ENCODE data around the gene COLQ. TPM values are rescaled to one million over a fixed set of nuclear protein-coding genes. Genes with fewer than 3 reads are reported as not detected.

The COLQ gene
- total RNA-seq, 8 experiments from 2014 or later: 1.7 to 10.1 (median 3.1) TPM

DNA sequence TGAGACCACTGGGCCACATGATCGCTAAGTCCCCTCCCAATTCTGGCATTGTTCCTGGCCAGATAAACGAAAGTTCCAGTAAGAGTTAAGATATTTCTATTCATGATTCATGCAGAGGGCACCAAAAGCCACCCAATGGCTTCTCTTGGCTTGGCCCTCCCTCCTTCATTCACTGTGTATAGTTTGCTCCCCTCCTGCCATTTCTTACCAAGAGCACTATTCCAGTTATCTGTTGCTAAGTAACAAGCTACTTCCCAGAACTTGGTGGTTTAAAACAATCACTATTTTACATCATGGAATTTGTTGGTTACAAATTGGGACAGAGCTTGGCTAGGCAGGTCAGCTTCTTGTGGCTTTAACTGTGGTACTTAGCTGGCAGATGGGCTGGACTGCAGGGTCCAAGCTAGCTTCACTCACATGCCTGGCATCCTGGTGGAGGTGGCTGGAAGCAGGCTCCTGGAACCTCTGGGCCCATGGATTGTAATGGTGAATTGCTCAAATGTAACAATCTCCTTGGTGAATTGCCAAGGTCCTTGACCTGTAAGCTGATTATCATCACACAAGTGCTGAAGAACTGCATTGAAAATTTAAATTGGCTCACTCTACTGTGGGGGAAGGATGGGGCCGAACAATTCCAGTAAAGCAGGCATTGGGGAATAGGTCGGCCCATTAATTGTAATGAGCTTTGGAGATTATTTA, 77.5 kb downstream of the COLQ start:
- WGBS, 10 experiments: 56 to 94% (median 82%) methylated on average over 1 to 3 of the region's 4 CpGs; no CpG with 5 or more reads in 3 of the 10 experiments
- ATAC-seq (replicated peaks in 6 of 8): peak in 3 of 8 experiments; percentile 45 to 65 (median 46)

DNA sequence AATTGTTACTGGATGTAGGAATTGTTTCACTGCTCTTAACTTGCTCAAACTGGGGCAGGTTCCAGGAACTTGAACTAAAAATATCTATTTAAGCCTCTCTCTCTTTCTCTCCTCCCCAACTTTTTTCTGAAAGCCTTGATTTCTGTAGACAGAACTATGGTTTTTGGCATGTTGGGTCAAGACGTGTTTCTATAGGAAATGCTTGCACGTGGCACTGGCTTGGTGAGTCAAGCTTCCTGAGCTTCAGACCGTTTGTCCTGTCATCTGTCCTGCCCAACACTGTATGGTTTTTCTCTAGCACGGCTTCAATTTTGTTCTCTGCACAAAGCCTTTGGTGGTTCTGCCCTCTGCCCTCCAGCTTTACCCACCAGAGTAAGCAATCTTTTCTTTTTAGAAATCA, 80.6 kb downstream of the COLQ start:
- in situ Hi-C loops (cut with MboI; ENCODE audit: low pct_unique_long_range_greater_than_20kb in 2 of 9, low sequenced_read_pairs in 9 of 9, unreplicated experiment in 9 of 9): loop anchor here in 1 of 9 experiments (25.0 kb wide), 1 partner anchor 121 kb away; no protein-coding TSS in a partner anchor
- no peak overlapping the region for H3K4me3 ChIP-seq
- no peak for ATAC-seq (replicated peaks in 6 of 8)
- no peak overlapping the region for H3K27ac ChIP-seq
- H3K4me1 ChIP-seq (replicated peaks in 1 of 2): no peaks in the 10 kb centered on the region
- 76 to 100% (median 88%) methylated on average over 1 to 4 of the region's 4 CpGs; no CpG with 5 or more reads in 3 of the 10 experiments for WGBS, 10 experiments

More for the DNA sequence above, 77.5 kb downstream of the COLQ start:
- Histone ChIP-seq H3K27ac (no peak overlapping the region), H3K4me3 (no peak overlapping the region), H3K4me1 (replicated peaks in 1 of 2) (no peaks in the 10 kb centered on the region)
- in situ Hi-C loops (cut with MboI; ENCODE audit: low pct_unique_long_range_greater_than_20kb in 2 of 9, low sequenced_read_pairs in 9 of 9, unreplicated experiment in 9 of 9): loop anchor here in 1 of 9 experiments (25.0 kb wide), 1 partner anchor 118 kb away; no protein-coding TSS in a partner anchor

DNA sequence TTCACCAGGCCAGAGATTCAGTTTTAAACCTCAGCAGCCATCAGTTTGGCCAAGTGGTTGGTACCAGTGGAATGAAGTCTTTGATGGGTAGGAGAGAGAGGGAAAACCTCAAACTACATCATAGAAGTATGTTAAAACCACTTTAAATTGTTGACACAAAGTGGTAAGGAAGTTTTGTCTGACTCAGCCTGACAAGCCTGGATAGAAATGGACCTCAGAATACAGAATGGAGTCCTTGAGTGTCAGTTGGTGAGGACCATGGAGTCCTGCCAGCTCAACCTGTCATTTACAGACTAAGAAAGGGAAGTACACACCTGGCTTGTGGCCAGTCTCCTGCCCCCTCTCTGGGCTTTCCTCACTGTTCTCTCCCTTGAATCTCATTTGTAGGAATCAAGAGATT, 82.0 kb downstream of the COLQ start:
- H3K27ac ChIP-seq: no peak overlapping the region
- H3K4me1 ChIP-seq (replicated peaks in 1 of 2): no peaks in the 10 kb centered on the region
- ATAC-seq (replicated peaks in 6 of 8): no peak
- in situ Hi-C loops (cut with MboI; ENCODE audit: low pct_unique_long_range_greater_than_20kb in 2 of 9, low sequenced_read_pairs in 9 of 9, unreplicated experiment in 9 of 9): loop anchor here in 3 of 9 experiments (10.0 to 25.0 kb wide), 2 partner anchors 115 to 123 kb away; no protein-coding TSS in a partner anchor
- no peak overlapping the region for H3K4me3 ChIP-seq

DNA sequence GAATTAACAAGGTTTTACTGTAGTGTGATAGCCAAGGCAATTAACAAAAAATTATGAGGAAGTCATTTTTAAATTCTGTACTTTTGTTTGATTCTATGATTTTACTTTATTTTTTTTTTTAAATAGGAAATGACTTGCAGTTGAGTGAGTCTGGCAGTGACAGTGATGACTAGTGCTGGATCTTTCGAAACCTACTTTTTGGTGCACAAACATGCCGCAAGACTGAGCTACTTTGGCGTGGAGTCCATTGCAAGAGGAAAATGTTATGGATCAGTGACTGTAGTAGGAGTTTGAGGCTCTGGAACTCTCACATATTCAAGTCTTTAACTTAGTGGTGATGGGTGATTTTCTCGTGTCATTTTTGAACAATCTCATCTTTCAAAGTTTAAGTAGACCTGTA, 82.5 kb downstream of the COLQ start:
- 31 to 100% (median 78%) methylated on average over 1 to 4 of the region's 4 CpGs; no CpG with 5 or more reads in 1 of the 10 experiments for WGBS, 10 experiments
- ATAC-seq (replicated peaks in 6 of 8): no peak
- in situ Hi-C loops (cut with MboI; ENCODE audit: low pct_unique_long_range_greater_than_20kb in 2 of 9, low sequenced_read_pairs in 9 of 9, unreplicated experiment in 9 of 9): loop anchor here in 3 of 9 experiments (10.0 to 25.0 kb wide), 2 partner anchors 116 to 123 kb away; no protein-coding TSS in a partner anchor
- Histone ChIP-seq H3K4me3 (no peak overlapping the region), H3K4me1 (replicated peaks in 1 of 2) (no peaks in the 10 kb centered on the region), H3K27ac (no peak overlapping the region)

DNA sequence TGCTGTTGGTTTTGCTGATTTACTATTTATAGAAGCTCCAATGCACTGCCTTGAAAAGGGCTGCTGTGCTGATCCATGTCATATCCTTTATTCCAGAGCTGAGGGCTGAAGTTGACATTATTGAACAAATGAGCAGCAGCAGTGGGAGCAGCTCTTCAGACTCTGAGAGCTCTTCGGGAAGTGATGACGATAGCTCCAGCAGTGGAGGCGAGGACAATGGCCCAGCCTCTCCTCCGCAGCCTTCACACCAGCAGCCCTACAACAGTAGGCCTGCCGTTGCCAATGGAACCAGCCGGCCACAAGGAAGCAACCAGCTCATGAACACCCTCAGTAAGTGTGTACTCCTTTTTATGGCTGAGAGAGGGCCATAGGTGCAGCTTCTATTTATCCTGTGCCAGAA, 85.3 kb downstream of the COLQ start:
- no peak overlapping the region for H3K4me3 ChIP-seq
- in situ Hi-C loops (cut with MboI; ENCODE audit: low pct_unique_long_range_greater_than_20kb in 2 of 9, low sequenced_read_pairs in 9 of 9, unreplicated experiment in 9 of 9): loop anchor here in 3 of 9 experiments (10.0 to 25.0 kb wide), 2 partner anchors 119 to 126 kb away; no protein-coding TSS in a partner anchor
- H3K4me1 ChIP-seq (replicated peaks in 1 of 2): no peaks in the 10 kb centered on the region
- 86 to 100% (median 95%) methylated on average over 1 to 5 of the region's 6 CpGs; no CpG with 5 or more reads in 3 of the 10 experiments for WGBS, 10 experiments
- H3K27ac ChIP-seq: no peak overlapping the region
- ATAC-seq (replicated peaks in 6 of 8): no peak

DNA sequence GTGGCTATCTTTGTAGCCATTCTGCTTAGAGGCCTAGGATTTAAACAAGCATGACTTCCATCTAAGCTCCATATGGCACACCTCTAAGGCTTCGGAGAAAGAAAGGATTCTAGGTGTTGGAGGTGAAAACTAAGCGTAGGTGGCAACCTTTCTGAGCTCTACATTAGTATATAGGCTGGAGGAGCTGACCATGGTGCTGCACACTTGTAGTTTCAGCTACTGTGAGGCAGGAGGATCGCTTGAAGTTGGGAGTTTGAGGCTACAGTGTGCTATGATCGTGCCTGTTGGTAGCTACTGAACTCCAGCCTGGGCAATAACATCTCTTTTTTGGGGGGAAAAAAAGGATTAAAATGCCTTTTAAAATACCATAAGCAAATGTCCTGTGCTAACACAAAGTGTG, 86.8 kb downstream of the COLQ start:
- no peaks in the 10 kb centered on the region for H3K4me1 ChIP-seq (replicated peaks in 1 of 2)
- ATAC-seq (replicated peaks in 6 of 8): no peak
- H3K4me3 ChIP-seq: no peak overlapping the region
- no peak overlapping the region for H3K27ac ChIP-seq
- in situ Hi-C loops (cut with MboI; ENCODE audit: low pct_unique_long_range_greater_than_20kb in 2 of 9, low sequenced_read_pairs in 9 of 9, unreplicated experiment in 9 of 9): loop anchor here in 3 of 9 experiments (10.0 to 25.0 kb wide), 2 partner anchors 120 to 128 kb away; no protein-coding TSS in a partner anchor
- WGBS, 10 experiments: 20 to 100% (median 100%) methylated on average over 1 to 4 of the region's 4 CpGs; no CpG with 5 or more reads in 3 of the 10 experiments

DNA sequence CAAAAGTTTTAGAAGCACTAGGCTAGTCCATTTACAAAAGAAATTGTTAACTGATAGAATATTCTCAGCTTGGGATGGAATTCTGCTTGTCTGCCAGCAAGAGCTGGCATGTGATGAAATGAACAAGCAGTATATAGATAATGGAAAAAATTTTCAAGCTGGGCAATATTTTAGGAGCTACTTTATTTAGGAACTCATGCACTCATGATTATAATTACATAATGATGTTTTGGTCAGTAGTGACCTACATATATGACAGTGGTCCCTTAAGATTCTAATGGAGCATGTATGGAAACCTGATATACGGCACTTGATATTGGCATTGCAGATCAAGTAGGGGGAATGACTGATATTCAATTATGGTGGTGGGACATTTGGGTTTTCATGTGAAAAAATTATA, 88.0 kb downstream of the COLQ start:
- WGBS, 10 experiments: 60 to 100% (median 93%) methylated on average over 1 of the region's 1 CpG; no CpG with 5 or more reads in 4 of the 10 experiments
- no peak for ATAC-seq (replicated peaks in 6 of 8)
- peaks cover 6 to 10% of the 10 kb centered on the region in 2 donors for H3K4me1 ChIP-seq (replicated peaks in 1 of 2)
- H3K4me3 ChIP-seq: no peak overlapping the region
- in situ Hi-C loops (cut with MboI; ENCODE audit: low pct_unique_long_range_greater_than_20kb in 2 of 9, low sequenced_read_pairs in 9 of 9, unreplicated experiment in 9 of 9): loop anchor here in 3 of 9 experiments (10.0 to 25.0 kb wide), 2 partner anchors 121 to 129 kb away; no protein-coding TSS in a partner anchor
- H3K27ac ChIP-seq: no peak overlapping the region

DNA sequence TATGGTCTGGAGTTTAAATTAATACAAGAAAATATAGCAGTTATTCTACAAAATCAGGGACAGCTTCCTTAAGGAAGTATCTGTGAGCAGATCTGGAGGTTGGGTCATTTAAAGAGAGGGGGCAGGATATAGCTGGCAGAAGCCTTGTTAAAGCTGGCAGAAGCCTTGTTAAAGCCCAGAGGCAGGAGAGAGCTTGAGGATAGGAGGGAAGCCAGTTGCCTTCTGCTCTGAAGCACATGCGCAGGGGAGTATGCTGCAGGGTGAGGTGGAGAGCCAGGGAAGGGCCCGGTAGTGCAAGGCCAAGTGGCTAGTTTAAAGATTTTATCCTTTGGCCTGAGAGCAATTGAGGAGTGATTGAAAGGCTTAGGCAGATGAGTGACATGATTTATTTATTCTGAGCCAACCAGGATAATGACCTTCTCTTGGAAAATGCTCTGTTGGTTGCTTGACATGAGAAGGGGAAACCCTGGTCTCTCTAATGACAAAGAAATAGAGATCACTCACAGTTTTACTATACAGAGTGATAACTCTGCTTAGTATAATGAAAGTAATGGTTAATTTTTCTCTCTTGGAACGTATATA, 90.2 kb downstream of the COLQ start:
- peaks cover 10 to 15% of the 10 kb centered on the region in 2 donors for H3K4me1 ChIP-seq (replicated peaks in 1 of 2)
- peak in 2 of 8 experiments; percentile 2 to 10 for ATAC-seq (replicated peaks in 6 of 8)
- H3K4me3 ChIP-seq: no peak overlapping the region
- in situ Hi-C loops (cut with MboI; ENCODE audit: low pct_unique_long_range_greater_than_20kb in 2 of 9, low sequenced_read_pairs in 9 of 9, unreplicated experiment in 9 of 9): loop anchor here in 3 of 9 experiments (10.0 to 25.0 kb wide), 2 partner anchors 123 to 131 kb away; no protein-coding TSS in a partner anchor
- 29 to 100% (median 89%) methylated on average over 1 to 3 of the region's 3 CpGs; no CpG with 5 or more reads in 1 of the 10 experiments for WGBS, 10 experiments
- no peak overlapping the region for H3K27ac ChIP-seq

DNA sequence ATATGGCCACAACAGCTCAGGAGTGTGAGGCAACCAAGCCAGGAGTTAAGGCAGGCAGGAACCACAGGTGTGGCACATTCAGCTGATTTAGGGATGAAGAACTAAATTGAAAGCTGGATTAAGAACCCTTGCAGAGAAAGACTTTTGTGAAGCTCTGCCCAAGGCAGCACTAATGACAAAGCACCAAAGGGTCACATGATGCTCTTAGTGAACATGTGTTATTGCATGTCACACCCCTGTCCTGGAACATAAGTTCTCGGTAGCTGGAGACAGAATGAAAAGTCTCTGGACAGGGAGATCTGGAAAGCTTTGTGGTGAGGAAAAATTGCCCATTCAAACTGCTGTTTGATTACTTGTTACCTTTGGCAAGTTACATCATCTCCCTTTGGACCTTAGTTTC, 90.9 kb downstream of the COLQ start:
- in situ Hi-C loops (cut with MboI; ENCODE audit: low pct_unique_long_range_greater_than_20kb in 2 of 9, low sequenced_read_pairs in 9 of 9, unreplicated experiment in 9 of 9): loop anchor here in 3 of 9 experiments (10.0 to 25.0 kb wide), 2 partner anchors 124 to 132 kb away; no protein-coding TSS in a partner anchor
- 0 to 100% (median 67%) methylated on average over 1 of the region's 1 CpG; no CpG with 5 or more reads in 5 of the 10 experiments for WGBS, 10 experiments
- Histone ChIP-seq H3K4me3 (no peak overlapping the region), H3K27ac (no peak overlapping the region), H3K4me1 (replicated peaks in 1 of 2) (peaks cover 11 to 22% of the 10 kb centered on the region in 2 donors)
- ATAC-seq (replicated peaks in 6 of 8): peak in 2 of 8 experiments; percentile 6 to 10

DNA sequence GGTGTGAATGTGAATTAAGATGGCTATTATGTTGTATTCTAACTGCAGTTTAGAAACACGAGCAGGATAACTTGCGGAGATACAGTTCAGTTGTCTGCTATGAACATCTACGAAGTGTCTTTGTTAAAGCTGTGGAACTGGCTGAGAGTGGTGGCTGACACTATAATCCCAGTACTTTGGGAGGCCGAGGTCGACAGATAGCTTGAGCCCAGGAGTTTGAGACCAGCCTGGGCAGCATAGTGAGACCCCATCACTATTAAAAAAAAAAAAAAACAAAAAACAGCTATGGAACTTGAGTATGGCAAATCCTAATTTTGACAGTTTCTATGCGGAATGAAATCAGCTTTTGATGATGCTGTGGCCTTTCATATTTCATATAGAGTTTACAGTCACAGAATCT, 92.4 kb downstream of the COLQ start:
- in situ Hi-C loops (cut with MboI; ENCODE audit: low pct_unique_long_range_greater_than_20kb in 2 of 9, low sequenced_read_pairs in 9 of 9, unreplicated experiment in 9 of 9): loop anchor here in 1 of 9 experiments (25.0 kb wide), 1 partner anchor 133 kb away; no protein-coding TSS in a partner anchor
- peak overlapping the region in 3 of 5 donors; percentile 89 to 100 (median 90) for H3K4me3 ChIP-seq
- H3K4me1 ChIP-seq (replicated peaks in 1 of 2): peaks cover 11 to 26% of the 10 kb centered on the region in 2 donors

DNA sequence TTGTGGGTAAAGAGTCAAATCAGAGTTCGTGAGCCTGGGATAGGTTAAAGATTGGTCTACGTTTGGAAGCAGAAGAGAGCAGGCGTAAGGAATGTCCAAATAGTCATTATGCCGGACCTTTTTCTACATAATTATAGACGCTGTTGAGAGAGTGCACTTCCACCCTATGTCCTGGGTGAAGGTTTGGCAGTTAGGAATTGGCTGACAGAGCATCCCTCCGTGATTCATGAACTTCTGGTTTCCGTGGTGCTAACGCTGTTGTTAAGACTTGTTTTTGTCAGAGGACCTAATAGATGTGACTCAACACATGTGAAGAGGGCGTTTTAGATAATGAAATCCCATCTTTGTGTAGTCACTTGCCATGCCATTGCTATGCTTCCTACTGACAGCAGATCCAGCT, 93.0 kb downstream of the COLQ start:
- Histone ChIP-seq H3K27ac (no peak overlapping the region), H3K4me3 (peak overlapping the region; percentile 89 to 100 (median 99)), H3K4me1 (replicated peaks in 1 of 2) (peaks cover 11 to 26% of the 10 kb centered on the region in 2 donors)
- in situ Hi-C loops (cut with MboI; ENCODE audit: low pct_unique_long_range_greater_than_20kb in 2 of 9, low sequenced_read_pairs in 9 of 9, unreplicated experiment in 9 of 9): loop anchor here in 1 of 9 experiments (25.0 kb wide), 1 partner anchor 134 kb away; no protein-coding TSS in a partner anchor
- peak in 3 of 8 experiments; percentile 20 to 48 (median 37) for ATAC-seq (replicated peaks in 6 of 8)
- 0 to 50% (median 15%) methylated on average over 2 to 8 of the region's 9 CpGs; no CpG with 5 or more reads in 2 of the 10 experiments for WGBS, 10 experiments

More for the DNA sequence above, 92.4 kb downstream of the COLQ start:
- ATAC-seq (replicated peaks in 6 of 8): no peak
- WGBS, 10 experiments: 78 to 100% (median 98%) methylated on average over 1 to 6 of the region's 6 CpGs
- no peak overlapping the region for H3K27ac ChIP-seq

DNA sequence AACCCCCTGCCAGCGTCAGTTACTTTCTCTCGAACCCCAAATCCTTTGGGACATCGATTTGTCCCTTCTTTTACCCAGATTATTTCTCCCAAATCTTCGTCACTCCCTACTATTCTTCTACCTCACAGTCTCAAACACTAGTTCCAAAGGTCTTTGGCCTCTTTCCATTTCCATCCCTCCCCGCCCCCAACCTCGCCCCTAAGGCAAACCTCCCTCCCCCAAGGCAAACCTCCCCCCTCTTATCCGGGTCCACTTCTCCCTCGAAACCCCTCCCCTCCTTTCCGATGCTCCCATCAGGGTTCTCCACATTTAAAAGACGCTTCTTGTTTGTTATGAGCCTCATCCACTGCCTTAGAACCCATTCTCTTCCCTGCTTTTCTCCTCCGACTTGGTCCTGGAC, 93.5 kb downstream of the COLQ start:
- Histone ChIP-seq H3K4me3 (peak overlapping the region; percentile 89 to 100 (median 99)), H3K27ac (peak overlapping the region in 1 of 2 donors; percentile 91), H3K4me1 (replicated peaks in 1 of 2) (peaks cover 11 to 26% of the 10 kb centered on the region in 2 donors)
- in situ Hi-C loops (cut with MboI; ENCODE audit: low pct_unique_long_range_greater_than_20kb in 2 of 9, low sequenced_read_pairs in 9 of 9, unreplicated experiment in 9 of 9): loop anchor here in 1 of 9 experiments (25.0 kb wide), 1 partner anchor 134 kb away; no protein-coding TSS in a partner anchor
- 0% methylated on average over 1 to 3 of the region's 11 CpGs; no CpG with 5 or more reads in 6 of the 10 experiments for WGBS, 10 experiments
- ATAC-seq (replicated peaks in 6 of 8): no peak

Data from motor neuron (in vitro differentiated cells).